WTC11 (cell line): Measurements from ENCODE around the gene COL18A1. TPM values are rescaled to one million over a fixed set of nuclear protein-coding genes. Genes with fewer than 3 reads are reported as not detected.

Experiments
- ATAC-seq: fragments of 200-7000 bp; cut with Tn5 transposase; 2 replicates; pipeline ENCODE4 v1.10.0; 2021; ENCODE audit warnings: mild to moderate bottlenecking, moderate library complexity
- CTCF ChIA-PET: fragments of 300-600 bp; sonication (Branson Sonifier 250); formaldehyde crosslinking; loops from one replicate; lab custom pipeline; 2021; ENCODE audit warnings: antibody characterized with exemption; lab: Charles Lee
- POLR2A ChIA-PET: fragments of 350-600 bp; sonication (Branson Sonifier 250); formaldehyde crosslinking; loops from one replicate; lab custom pipeline; 2021; ENCODE audit warnings: antibody characterized with exemption; lab: Charles Lee
- DNase-seq: peaks from one replicate; pipeline ENCODE4 v3.0.0; 2021; ENCODE audit warnings: low spot score
- H3K27ac Mint-ChIP-seq: 2 replicates; pipeline ENCODE4 v1.8.0; 2021; ENCODE audit warnings: mixed read lengths
- H3K27me3 Mint-ChIP-seq: 2 replicates; pipeline ENCODE4 v1.8.0; 2021; ENCODE audit warnings: low read depth, mild to moderate bottlenecking, moderate library complexity, mixed read lengths
- H3K36me3 Mint-ChIP-seq: 2 replicates; pipeline ENCODE4 v1.8.0; 2021; ENCODE audit warnings: mixed read lengths
- H3K4me1 Mint-ChIP-seq: 2 replicates; pipeline ENCODE4 v1.8.0; 2022; ENCODE audit warnings: mixed read lengths
- H3K4me3 Mint-ChIP-seq: 2 replicates; pipeline ENCODE4 v1.8.0; 2021; ENCODE audit warnings: mild to moderate bottlenecking, moderate library complexity, mixed read lengths
- H3K9me3 Mint-ChIP-seq: 2 replicates; pipeline ENCODE4 v1.8.0; 2021; ENCODE audit warnings: mixed read lengths
- CREM ChIP-seq: sonication (generic); formaldehyde crosslinking; IDR thresholded peaks from 2 replicates; pipeline ENCODE4 v1.8.1; 2022; ENCODE audit warnings: mild to moderate bottlenecking, missing genetic modification reagents, moderate library complexity
- E2F4 ChIP-seq: sonication (generic); formaldehyde crosslinking; IDR thresholded peaks from 2 replicates; pipeline ENCODE4 v1.8.1; 2022; ENCODE audit warnings: low read depth, mild to moderate bottlenecking, moderate library complexity, missing genetic modification reagents, borderline replicate concordance
- ELF4 ChIP-seq: sonication (generic); formaldehyde crosslinking; IDR thresholded peaks from 2 replicates; pipeline ENCODE4 v1.8.1; 2022; ENCODE audit warnings: low read depth, mild to moderate bottlenecking, moderate library complexity, missing genetic modification reagents
- FOXP1 ChIP-seq: sonication (generic); formaldehyde crosslinking; IDR thresholded peaks from 2 replicates; pipeline ENCODE4 v1.8.0; 2022; ENCODE audit warnings: missing genetic modification reagents, mild to moderate bottlenecking, moderate library complexity, borderline replicate concordance
- GABPB1 ChIP-seq: sonication (generic); formaldehyde crosslinking; IDR thresholded peaks from 2 replicates; pipeline ENCODE4 v1.8.1; 2023; ENCODE audit warnings: mild to moderate bottlenecking, missing genetic modification reagents
- MLX ChIP-seq: sonication (generic); formaldehyde crosslinking; IDR thresholded peaks from 2 replicates; pipeline ENCODE4 v1.8.1; 2023; ENCODE audit warnings: mild to moderate bottlenecking, missing genetic modification reagents, moderate library complexity
- TEAD1 ChIP-seq: sonication (generic); formaldehyde crosslinking; IDR thresholded peaks from 2 replicates; pipeline ENCODE4 v1.8.0; 2022; ENCODE audit warnings: mild to moderate bottlenecking, missing genetic modification reagents
- TEAD4 ChIP-seq: sonication (generic); formaldehyde crosslinking; IDR thresholded peaks from 2 replicates; pipeline ENCODE4 v1.8.0; 2022; ENCODE audit warnings: mild to moderate bottlenecking, missing genetic modification reagents
- ZBTB21 ChIP-seq: sonication (generic); formaldehyde crosslinking; IDR thresholded peaks from 2 replicates; pipeline ENCODE4 v1.8.1; 2023; ENCODE audit warnings: mild to moderate bottlenecking, missing genetic modification reagents, borderline replicate concordance
- ZNF138 ChIP-seq: sonication (generic); formaldehyde crosslinking; conservative IDR thresholded peaks from 2 replicates; pipeline ENCODE4 v1.8.1; 2022; ENCODE audit warnings: mild to moderate bottlenecking, moderate library complexity, missing genetic modification reagents
- ZNF416 ChIP-seq: fragments of 250-450 bp; sonication (Bioruptor Pico); IDR thresholded peaks from 2 replicates; pipeline ENCODE4 v1.9.0; 2021; ENCODE audit warnings: mild to moderate bottlenecking, inconsistent platforms
- ZNF425 ChIP-seq: fragments of 250-450 bp; sonication (Bioruptor Pico); conservative IDR thresholded peaks from 2 replicates; pipeline ENCODE4 v1.9.0; 2021; ENCODE audit warnings: mild to moderate bottlenecking
- total RNA-seq: library from RNA; stranded (reverse); gene quantifications from 3 replicates; pipeline ENCODE4 v1.2.3, GENCODE V29; 2021
- TF ChIP-seq, protein P1 (sequence below): sonication (generic); formaldehyde crosslinking; IDR thresholded peaks from 2 replicates; pipeline ENCODE4 v1.8.1; 2022; ENCODE audit warnings: missing genetic modification reagents, borderline replicate concordance
- TF ChIP-seq, protein P2 (sequence below): fragments of 250-450 bp; sonication (Bioruptor Pico); IDR thresholded peaks from 2 replicates; pipeline ENCODE4 v1.9.0; 2021; ENCODE audit warnings: mild to moderate bottlenecking

The COL18A1 gene
- total RNA-seq, 1 experiment from 2014 or later = 231 TPM

DNA sequence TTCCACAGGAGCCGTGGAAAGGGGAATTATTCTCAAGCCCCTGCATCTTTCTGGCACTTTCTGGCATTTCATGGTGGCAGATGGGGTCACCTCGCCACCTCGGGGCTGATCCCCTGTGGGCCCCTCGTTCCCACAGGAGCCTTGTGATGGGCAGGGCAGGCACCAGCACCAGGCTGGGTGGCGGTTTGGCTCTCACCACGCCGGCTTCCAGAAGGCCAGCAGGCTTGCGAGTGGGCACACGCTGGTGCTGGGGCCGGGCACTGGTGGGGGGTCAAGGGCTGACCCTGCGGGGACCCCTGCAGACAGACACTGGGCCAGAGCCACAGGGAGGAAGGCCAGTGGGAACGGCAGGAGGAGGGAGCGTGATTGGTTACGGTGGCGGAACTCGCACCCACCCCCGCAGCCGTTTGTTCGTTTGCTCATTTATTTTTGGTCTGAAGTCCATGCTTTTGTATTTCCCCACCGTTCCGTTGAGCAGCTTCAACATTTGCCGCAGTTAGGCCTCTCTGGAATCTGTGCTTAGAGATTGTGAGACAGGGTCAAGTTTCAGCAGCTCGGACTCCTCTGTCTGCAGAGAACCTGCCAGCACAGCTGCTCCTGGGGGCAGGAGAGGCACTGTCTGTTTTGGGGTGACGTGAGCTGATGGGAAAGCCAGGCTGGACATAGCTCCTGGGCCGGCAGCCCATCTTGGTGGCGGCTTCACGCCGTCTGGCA is 5.3 kb downstream of the COL18A1 start:
- CTCF ChIA-PET = interaction anchor here (1.1 to 2.2 kb wide), 3 partner anchors 29 to 101 kb away, joined by 3 to 7 read pairs (median 4); no protein-coding TSS in a partner anchor
- Mint-ChIP-seq H3K4me3 (no peak overlapping the region), H3K27ac (peak overlapping the region; percentile 93)

GRCh38 chr21:45410865-45411809 is 6.2 kb downstream of the COL18A1 start:
- Mint-ChIP-seq H3K36me3 (no peaks in the 10 kb centered on the region), H3K4me3 (no peak overlapping the region), H3K4me1 (peaks cover 90% of the 10 kb centered on the region), H3K9me3 (no peaks in the 10 kb centered on the region), H3K27me3 (no peaks in the 10 kb centered on the region; the same call in 1 of the 2 replicates), H3K27ac (peak overlapping the region; percentile 93)
- CTCF ChIA-PET = interaction anchor here (1.1 to 1.7 kb wide), 2 partner anchors 64 to 102 kb away, joined by 4 to 6 read pairs; no protein-coding TSS in a partner anchor
- no peak for TF ChIP-seq ELF4 (CRISPR knock-in tag)
- DNase-seq = no peak
- POLR2A ChIA-PET = interaction anchor here (0.6 to 1.1 kb wide), 2 partner anchors 16 to 127 kb away, joined by 3 read pairs; no protein-coding TSS in a partner anchor
- ATAC-seq = no peak

More for the DNA sequence above, 5.3 kb downstream of the COL18A1 start:
- TF ChIP-seq CREM (CRISPR knock-in tag) (no peak), GABPB1 (CRISPR knock-in tag) (0 out of 2 replicates have a peak, but pooled peaks have one; percentile 28)
- ATAC-seq = no peak
- H3K4me1 Mint-ChIP-seq = peaks cover 84% of the 10 kb centered on the region
- POLR2A ChIA-PET = interaction anchor here (1.1 kb wide), 1 partner anchor 17 kb away, joined by 3 read pairs; no protein-coding TSS in a partner anchor
- no peaks in the 10 kb centered on the region for H3K9me3 Mint-ChIP-seq
- no peaks in the 10 kb centered on the region; the same call in 1 of the 2 replicates for H3K27me3 Mint-ChIP-seq
- DNase-seq = no peak
- H3K36me3 Mint-ChIP-seq = no peaks in the 10 kb centered on the region

DNA sequence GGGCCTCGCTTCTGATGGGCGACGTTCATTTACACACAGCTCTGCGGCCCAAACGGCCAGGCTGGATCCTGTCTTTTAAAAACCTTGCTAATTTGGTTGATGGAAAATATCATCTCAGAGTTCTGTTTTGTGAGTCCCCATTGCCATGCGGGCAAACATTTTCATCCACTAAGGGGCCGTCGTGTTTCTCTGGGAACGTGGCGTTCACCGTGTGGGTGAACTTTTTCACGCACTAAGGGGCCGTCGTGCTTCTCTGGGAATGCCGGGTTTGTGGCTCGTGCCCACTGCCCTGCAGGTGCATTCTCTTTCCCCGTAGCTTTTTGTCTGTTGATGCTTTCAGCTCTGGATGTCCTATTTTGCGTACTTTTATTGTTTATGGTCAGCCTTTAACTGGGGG is 6.8 kb downstream of the COL18A1 start:
- no peaks in the 10 kb centered on the region for H3K36me3 Mint-ChIP-seq
- DNase-seq = no peak
- no peaks in the 10 kb centered on the region for H3K9me3 Mint-ChIP-seq
- ChIA-PET POLR2A (interaction anchor here (0.6 kb wide), 1 partner anchor 128 kb away, joined by 3 read pairs; no protein-coding TSS in a partner anchor), CTCF (interaction anchor here (0.7 to 1.4 kb wide), 4 partner anchors 19 to 244 kb away, joined by 3 to 6 read pairs (median 4); no protein-coding TSS in a partner anchor)
- H3K4me3 Mint-ChIP-seq = no peak overlapping the region
- H3K4me1 Mint-ChIP-seq = peaks cover 91% of the 10 kb centered on the region
- no peak for ATAC-seq
- peak overlapping the region; percentile 93 for H3K27ac Mint-ChIP-seq
- H3K27me3 Mint-ChIP-seq = no peaks in the 10 kb centered on the region; the same call in 1 of the 2 replicates
- TF ChIP-seq ZNF416 (CRISPR knock-in tag) = no peak
- TF ChIP-seq TEAD4 (CRISPR knock-in tag) = no peak
- TF ChIP-seq E2F4 (CRISPR knock-in tag) = no peak
- TF ChIP-seq MLX (CRISPR knock-in tag) = no peak
- TF ChIP-seq ZBTB21 (CRISPR knock-in tag) = no peak

- H3K4me1 Mint-ChIP-seq = peaks cover 91% of the 10 kb centered on the region
- DNase-seq (peak; percentile 7), ATAC-seq (no peak)
- ChIA-PET CTCF (interaction anchor here (0.7 to 1.4 kb wide), 4 partner anchors 18 to 245 kb away, joined by 3 to 5 read pairs (median 3); no protein-coding TSS in a partner anchor), POLR2A (no interaction called here)
- H3K36me3 Mint-ChIP-seq = no peaks in the 10 kb centered on the region
- H3K4me3 Mint-ChIP-seq = no peak overlapping the region
- no peaks in the 10 kb centered on the region for H3K9me3 Mint-ChIP-seq
- H3K27ac Mint-ChIP-seq = peak overlapping the region; percentile 84
- H3K27me3 Mint-ChIP-seq = no peaks in the 10 kb centered on the region; the same call in 1 of the 2 replicates
- TF ChIP-seq FOXP1 (CRISPR knock-in tag) = no peak
- no peak for TF ChIP-seq ZNF138 (CRISPR knock-in tag)
- no peak for TF ChIP-seq GABPB1 (CRISPR knock-in tag)
- no peak for TF ChIP-seq ZNF425 (CRISPR knock-in tag)
- TF ChIP-seq, protein P1, sequence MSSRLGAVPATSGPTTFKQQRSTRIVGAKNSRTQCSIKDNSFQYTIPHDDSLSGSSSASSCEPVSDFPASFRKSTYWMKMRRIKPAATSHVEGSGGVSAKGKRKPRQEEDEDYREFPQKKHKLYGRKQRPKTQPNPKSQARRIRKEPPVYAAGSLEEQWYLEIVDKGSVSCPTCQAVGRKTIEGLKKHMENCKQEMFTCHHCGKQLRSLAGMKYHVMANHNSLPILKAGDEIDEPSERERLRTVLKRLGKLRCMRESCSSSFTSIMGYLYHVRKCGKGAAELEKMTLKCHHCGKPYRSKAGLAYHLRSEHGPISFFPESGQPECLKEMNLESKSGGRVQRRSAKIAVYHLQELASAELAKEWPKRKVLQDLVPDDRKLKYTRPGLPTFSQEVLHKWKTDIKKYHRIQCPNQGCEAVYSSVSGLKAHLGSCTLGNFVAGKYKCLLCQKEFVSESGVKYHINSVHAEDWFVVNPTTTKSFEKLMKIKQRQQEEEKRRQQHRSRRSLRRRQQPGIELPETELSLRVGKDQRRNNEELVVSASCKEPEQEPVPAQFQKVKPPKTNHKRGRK (CRISPR knock-in tag) = no peak
- TF ChIP-seq, protein P2, sequence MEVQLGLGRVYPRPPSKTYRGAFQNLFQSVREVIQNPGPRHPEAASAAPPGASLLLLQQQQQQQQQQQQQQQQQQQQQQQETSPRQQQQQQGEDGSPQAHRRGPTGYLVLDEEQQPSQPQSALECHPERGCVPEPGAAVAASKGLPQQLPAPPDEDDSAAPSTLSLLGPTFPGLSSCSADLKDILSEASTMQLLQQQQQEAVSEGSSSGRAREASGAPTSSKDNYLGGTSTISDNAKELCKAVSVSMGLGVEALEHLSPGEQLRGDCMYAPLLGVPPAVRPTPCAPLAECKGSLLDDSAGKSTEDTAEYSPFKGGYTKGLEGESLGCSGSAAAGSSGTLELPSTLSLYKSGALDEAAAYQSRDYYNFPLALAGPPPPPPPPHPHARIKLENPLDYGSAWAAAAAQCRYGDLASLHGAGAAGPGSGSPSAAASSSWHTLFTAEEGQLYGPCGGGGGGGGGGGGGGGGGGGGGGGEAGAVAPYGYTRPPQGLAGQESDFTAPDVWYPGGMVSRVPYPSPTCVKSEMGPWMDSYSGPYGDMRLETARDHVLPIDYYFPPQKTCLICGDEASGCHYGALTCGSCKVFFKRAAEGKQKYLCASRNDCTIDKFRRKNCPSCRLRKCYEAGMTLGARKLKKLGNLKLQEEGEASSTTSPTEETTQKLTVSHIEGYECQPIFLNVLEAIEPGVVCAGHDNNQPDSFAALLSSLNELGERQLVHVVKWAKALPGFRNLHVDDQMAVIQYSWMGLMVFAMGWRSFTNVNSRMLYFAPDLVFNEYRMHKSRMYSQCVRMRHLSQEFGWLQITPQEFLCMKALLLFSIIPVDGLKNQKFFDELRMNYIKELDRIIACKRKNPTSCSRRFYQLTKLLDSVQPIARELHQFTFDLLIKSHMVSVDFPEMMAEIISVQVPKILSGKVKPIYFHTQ = no peak
- no peak for TF ChIP-seq TEAD1 (CRISPR knock-in tag)
These were observed 7.5 kb downstream of the COL18A1 start for GRCh38 chr21:45412491-45412890.
